Measurements from ENCODE around the gene MAST4. TPM values are rescaled to one million over a fixed set of nuclear protein-coding genes. Genes with fewer than 3 reads are reported as not detected.

Gene MAST4
- polyA plus RNA-seq, 1 donor (not counting 4 experiments of a cell fraction or from before 2014, with no cell fraction given): 19.8 TPM

GRCh38 chr5:66892716-66893115 lies 296.5 kb downstream of the MAST4 start:
- DNase-seq (ENCODE audit: low read depth, low spot score) (no peak), FAIRE-seq (peak; percentile 41)
- Histone ChIP-seq H3K27ac (ENCODE audit: control insufficient read depth, insufficient read depth, low read length) (peak overlapping the region; percentile 96), H2AFZ (ENCODE audit: control insufficient read depth, low read length) (no peak overlapping the region), H3K4me3 (ENCODE audit: control insufficient read depth in 2 of 3, extremely low read depth in 1 of 3, insufficient read depth in 2 of 3, low read depth in 1 of 3, low read length in 3 of 3) (no peak overlapping the region), H3K9ac (ENCODE audit: control insufficient read depth, extremely low read depth, insufficient read depth, low read length) (peak overlapping the region; percentile 66), H3K4me2 (ENCODE audit: control insufficient read depth, extremely low read depth, insufficient read depth, low read depth, low read length) (peak overlapping the region; percentile 29), H3K9me3 (ENCODE audit: control insufficient read depth, low read depth, low read length) (no peaks in the 10 kb centered on the region), H3K9me1 (ENCODE audit: control insufficient read depth, extremely low read depth, insufficient read depth, low read length) (no peaks in the 10 kb centered on the region), H3K4me1 (ENCODE audit: control insufficient read depth, extremely low read depth, insufficient read depth, low read length) (peaks cover 79% of the 10 kb centered on the region), H3K79me2 (ENCODE audit: control insufficient read depth, insufficient read depth, low read length) (no peaks in the 10 kb centered on the region), H3K27me3 (ENCODE audit: control insufficient read depth, extremely low read depth, insufficient read depth, low read length) (no peaks in the 10 kb centered on the region), H3K36me3 (ENCODE audit: control insufficient read depth in 2 of 2, extremely low read depth in 1 of 2, insufficient read depth in 2 of 2, low read length in 2 of 2) (no peaks in the 10 kb centered on the region), H4K20me1 (ENCODE audit: control insufficient read depth, extremely low read depth, insufficient read depth, low read length) (no peaks in the 10 kb centered on the region)
- dilution Hi-C loops (cut with MboI; ENCODE audit: extremely low pct_ligation_motif_present, low sequenced_read_pairs): no loop called here
- TF ChIP-seq CTCF (optimal IDR thresholded peaks at IDR 0.05 in 1 of 3, IDR thresholded peaks at IDR 0.05 in 1 of 3, conservative IDR thresholded peaks at IDR 0.05 in 1 of 3; ENCODE audit: extremely low read depth in 1 of 3, insufficient read depth in 2 of 3, low read length in 3 of 3): no peak
- no peak for TF ChIP-seq EZH2 (IDR thresholded peaks at IDR 0.05; ENCODE audit: low read length)

- TF ChIP-seq CTCF (optimal IDR thresholded peaks at IDR 0.05 in 1 of 3, IDR thresholded peaks at IDR 0.05 in 1 of 3, conservative IDR thresholded peaks at IDR 0.05 in 1 of 3; ENCODE audit: extremely low read depth in 1 of 3, insufficient read depth in 2 of 3, low read length in 3 of 3) (no peak), EZH2 (IDR thresholded peaks at IDR 0.05; ENCODE audit: low read length) (no peak)
- peaks cover 77% of the 10 kb centered on the region for H3K4me1 ChIP-seq (ENCODE audit: control insufficient read depth, extremely low read depth, insufficient read depth, low read length)
- dilution Hi-C loops (cut with MboI; ENCODE audit: extremely low pct_ligation_motif_present, low sequenced_read_pairs): no loop called here
- no peaks in the 10 kb centered on the region for H4K20me1 ChIP-seq (ENCODE audit: control insufficient read depth, extremely low read depth, insufficient read depth, low read length)
- H3K27ac ChIP-seq (ENCODE audit: control insufficient read depth, insufficient read depth, low read length): peak overlapping the region; percentile 96
- H3K36me3 ChIP-seq (ENCODE audit: control insufficient read depth in 2 of 2, extremely low read depth in 1 of 2, insufficient read depth in 2 of 2, low read length in 2 of 2): no peaks in the 10 kb centered on the region
- H3K9ac ChIP-seq (ENCODE audit: control insufficient read depth, extremely low read depth, insufficient read depth, low read length): peak overlapping the region; percentile 56
- no peaks in the 10 kb centered on the region for H3K9me1 ChIP-seq (ENCODE audit: control insufficient read depth, extremely low read depth, insufficient read depth, low read length)
- peak; percentile 85 for FAIRE-seq
- H2AFZ ChIP-seq (ENCODE audit: control insufficient read depth, low read length): no peak overlapping the region
- H3K4me3 ChIP-seq (ENCODE audit: control insufficient read depth in 2 of 3, extremely low read depth in 1 of 3, insufficient read depth in 2 of 3, low read depth in 1 of 3, low read length in 3 of 3): no peak overlapping the region
- no peaks in the 10 kb centered on the region for H3K79me2 ChIP-seq (ENCODE audit: control insufficient read depth, insufficient read depth, low read length)
- H3K4me2 ChIP-seq (ENCODE audit: control insufficient read depth, extremely low read depth, insufficient read depth, low read depth, low read length): peak overlapping the region; percentile 50
- no peak for DNase-seq (ENCODE audit: low read depth, low spot score)
- no peaks in the 10 kb centered on the region for H3K9me3 ChIP-seq (ENCODE audit: control insufficient read depth, low read depth, low read length)
- H3K27me3 ChIP-seq (ENCODE audit: control insufficient read depth, extremely low read depth, insufficient read depth, low read length): no peaks in the 10 kb centered on the region
Measured at GRCh38 chr5:66894480-66895240, 298.5 kb downstream of the MAST4 start.

Measured in keratinocyte (primary cell).